Right atrium auricular region (tissue), 2 donors: ENCODE data around the gene LASP1. TPM values are rescaled to one million over a fixed set of nuclear protein-coding genes. Genes with fewer than 3 reads are reported as not detected.

Source experiments
- DNase-seq: peaks from one replicate; pipeline ENCODE4 v3.0.0-alpha.2; 2019; ENCODE audit warnings: low spot score
- H3K27ac ChIP-seq, 2 donors: fragments of 200-600 bp; sonication (generic); 1 replicate in 1 of 2; 2 replicates in 1 of 2; pipeline ENCODE4 v1.5.1; 2016 to 2019
- H3K27me3 ChIP-seq, 2 donors: fragments of 200-600 bp; sonication (generic); one replicate each; pipeline versions ENCODE4 v1.5.1 to v1.6.0; 2017 to 2019
- H3K36me3 ChIP-seq: fragments of 200-600 bp; sonication (generic); one replicate; pipeline ENCODE4 v1.5.1; 2016
- H3K4me1 ChIP-seq, 2 donors: fragments of 200-600 bp; sonication (generic); one replicate each; pipeline versions ENCODE4 v1.5.1 to v1.6.0; 2017 to 2019
- H3K4me3 ChIP-seq, 2 donors: fragments of 200-600 bp; sonication (generic); 1 replicate in 1 of 2; 2 replicates in 1 of 2; pipeline ENCODE4 v1.5.1; 2017 to 2019; ENCODE audit warnings: mild to moderate bottlenecking in 1 of 2, moderate library complexity in 1 of 2
- H3K9me3 ChIP-seq, 2 donors: fragments of 200-600 bp; sonication (generic); one replicate each; pipeline ENCODE4 v1.5.1; 2019
- microRNA-seq, 2 donors: library from miRNA; unstranded; fragments of <30 nt; microRNA quantifications; one replicate each; pipeline ENCODE4, GENCODE V29; 2016 to 2017; ENCODE audit warnings: borderline number of aligned reads in 2 of 2, borderline replicate concordance in 1 of 2
- total RNA-seq, 2 donors: library from RNA; depleted of rRNA; stranded (reverse); fragments of >200 nt; gene quantifications; one replicate each; pipeline ENCODE4 v1.1.0, GENCODE V29; 2016
- TF ChIP-seq, protein P1 (sequence below), 2 donors: fragments of 200-600 bp; sonication (generic); IDR thresholded peaks; one replicate each; pipeline ENCODE4 v1.5.1; 2019; ENCODE audit warnings: antibody characterized with exemption in 2 of 2

Gene LASP1
- total RNA-seq, 2 donors from 2014 or later = 34.2 to 65.4 TPM

DNA sequence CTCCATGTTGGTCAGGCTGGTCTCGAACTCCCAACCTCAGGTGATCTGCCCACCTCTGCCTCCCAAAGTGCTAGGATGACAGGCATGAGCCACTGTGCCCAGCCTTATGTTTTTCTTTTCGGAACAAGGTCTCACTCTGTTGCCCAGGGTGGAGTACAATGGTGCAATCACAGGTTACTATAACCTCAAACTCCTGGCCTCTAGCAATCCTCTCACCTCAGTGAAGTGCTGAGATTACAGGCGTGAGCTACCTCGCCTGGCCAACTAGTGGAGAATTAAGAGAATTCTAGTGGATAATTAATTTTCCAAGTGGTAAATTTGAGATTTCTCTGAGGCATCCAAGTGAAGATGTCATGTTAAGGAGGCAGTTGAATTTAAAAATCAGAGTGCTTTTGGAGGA lies 100.3 kb downstream of the LASP1 start:
- no peak overlapping the region for H3K27ac ChIP-seq
- no peak for DNase-seq
- H3K4me3 ChIP-seq = no peak overlapping the region
- H3K36me3 ChIP-seq = no peaks in the 10 kb centered on the region
- H3K4me1 ChIP-seq = no peaks in the 10 kb centered on the region
- TF ChIP-seq, protein P1, sequence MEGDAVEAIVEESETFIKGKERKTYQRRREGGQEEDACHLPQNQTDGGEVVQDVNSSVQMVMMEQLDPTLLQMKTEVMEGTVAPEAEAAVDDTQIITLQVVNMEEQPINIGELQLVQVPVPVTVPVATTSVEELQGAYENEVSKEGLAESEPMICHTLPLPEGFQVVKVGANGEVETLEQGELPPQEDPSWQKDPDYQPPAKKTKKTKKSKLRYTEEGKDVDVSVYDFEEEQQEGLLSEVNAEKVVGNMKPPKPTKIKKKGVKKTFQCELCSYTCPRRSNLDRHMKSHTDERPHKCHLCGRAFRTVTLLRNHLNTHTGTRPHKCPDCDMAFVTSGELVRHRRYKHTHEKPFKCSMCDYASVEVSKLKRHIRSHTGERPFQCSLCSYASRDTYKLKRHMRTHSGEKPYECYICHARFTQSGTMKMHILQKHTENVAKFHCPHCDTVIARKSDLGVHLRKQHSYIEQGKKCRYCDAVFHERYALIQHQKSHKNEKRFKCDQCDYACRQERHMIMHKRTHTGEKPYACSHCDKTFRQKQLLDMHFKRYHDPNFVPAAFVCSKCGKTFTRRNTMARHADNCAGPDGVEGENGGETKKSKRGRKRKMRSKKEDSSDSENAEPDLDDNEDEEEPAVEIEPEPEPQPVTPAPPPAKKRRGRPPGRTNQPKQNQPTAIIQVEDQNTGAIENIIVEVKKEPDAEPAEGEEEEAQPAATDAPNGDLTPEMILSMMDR (IDR thresholded peaks at IDR 0.05) = no peak
- H3K27me3 ChIP-seq = no peaks in the 10 kb centered on the region
- H3K9me3 ChIP-seq = no peaks in the 10 kb centered on the region

DNA sequence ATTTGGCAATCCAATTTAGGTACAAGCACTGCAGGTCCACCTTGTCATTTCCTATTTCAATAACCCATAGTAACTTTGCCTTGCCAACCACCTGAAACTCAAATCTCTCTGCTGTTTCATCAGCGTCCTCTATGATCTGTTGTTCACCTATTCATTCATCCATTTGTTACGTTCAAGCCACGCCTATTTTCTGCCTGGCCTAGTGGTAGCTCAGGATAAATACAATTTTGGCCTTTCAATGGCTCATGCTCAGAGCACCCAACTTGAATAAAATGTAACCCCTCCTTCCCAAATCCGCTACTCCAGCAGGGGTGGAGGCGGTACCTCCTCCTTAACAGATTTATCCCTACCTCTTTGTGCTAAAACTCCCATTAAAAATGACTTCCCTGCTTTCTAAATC lies 100.9 kb downstream of the LASP1 start:
- H3K36me3 ChIP-seq = no peaks in the 10 kb centered on the region
- no peak overlapping the region for H3K4me3 ChIP-seq
- TF ChIP-seq, protein P1 (IDR thresholded peaks at IDR 0.05) = no peak
- no peak overlapping the region for H3K27ac ChIP-seq
- H3K4me1 ChIP-seq = no peaks in the 10 kb centered on the region
- H3K27me3 ChIP-seq = no peaks in the 10 kb centered on the region
- no peaks in the 10 kb centered on the region for H3K9me3 ChIP-seq
- DNase-seq = no peak

Small RNA genes lying within 50 kb of the gene (microRNA-seq; reads per million reads assigned to microRNA genes)
- gene MIR4727 (2.1 to 3.5 reads per million in 2 donors), gene MIR6779 (0 reads per million in 2 donors)

Other genes starting within 250 kb of the LASP1 start
- 1 to 10 TPM in 1 of 2 donors, under 1 TPM in 1; 0.70 to 3.1 TPM for gene EPOP, start 195.1 kb upstream of the LASP1 start, total RNA-seq
- 10 to 100 TPM; 38.6 to 71.6 TPM for gene MLLT6, start 164.8 kb upstream of the LASP1 start, total RNA-seq
- 10 to 100 TPM; 17.2 to 20.0 TPM for gene CISD3, start 139.7 kb upstream of the LASP1 start, total RNA-seq
- 10 to 100 TPM in 1 of 2 donors, 1 to 10 TPM in 1; 5.9 to 12.1 TPM for gene PCGF2, start 121.7 kb upstream of the LASP1 start, total RNA-seq
- gene PSMB3, start 117.3 kb upstream of the LASP1 start, total RNA-seq = 100 to 1,000 TPM; 185 to 200 TPM
- gene PIP4K2B, start 70.5 kb upstream of the LASP1 start, total RNA-seq = 10 to 100 TPM; 45.9 to 47.7 TPM
- gene CWC25, start 44.7 kb upstream of the LASP1 start, total RNA-seq = 1 to 10 TPM; 9.0 to 9.5 TPM
- 100 to 1,000 TPM; 640 to 985 TPM for gene RPL23, start 16.3 kb upstream of the LASP1 start, total RNA-seq
- not detected for gene FBXO47, start 97.3 kb downstream of the LASP1 start, total RNA-seq